ENCODE data around the gene CD4.

DNA sequence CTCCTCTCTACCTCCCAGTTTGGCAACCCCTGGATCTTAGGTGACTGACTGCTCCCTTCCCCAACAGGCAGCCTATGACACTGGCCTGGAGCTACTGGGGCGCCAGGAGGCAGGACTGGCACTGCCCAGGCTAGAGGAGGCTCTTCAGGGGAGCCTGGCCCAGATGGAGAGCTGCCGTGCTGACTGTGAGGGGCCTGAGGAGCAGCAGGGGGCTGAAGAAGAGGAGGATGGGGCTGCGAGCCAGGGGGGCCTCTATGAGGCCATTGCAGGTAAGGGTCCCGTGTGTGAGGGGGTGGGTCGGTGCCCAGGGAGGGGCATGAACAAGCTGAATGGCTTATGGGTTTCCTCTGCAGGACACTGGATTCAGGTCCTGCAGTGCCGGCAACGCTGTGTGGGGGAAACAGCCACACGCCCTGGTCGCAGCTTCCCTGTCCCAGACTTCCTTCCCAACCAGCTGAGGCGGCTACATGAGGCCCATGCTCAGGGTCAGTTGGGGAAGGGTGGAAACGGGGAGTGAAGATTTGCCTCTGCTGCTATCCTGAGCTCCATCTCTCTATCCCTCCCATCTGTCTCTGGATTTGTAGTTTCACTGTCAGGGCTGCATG is 41.1 kb downstream of the CD4 start:
- TF ChIP-seq, protein P1, sequence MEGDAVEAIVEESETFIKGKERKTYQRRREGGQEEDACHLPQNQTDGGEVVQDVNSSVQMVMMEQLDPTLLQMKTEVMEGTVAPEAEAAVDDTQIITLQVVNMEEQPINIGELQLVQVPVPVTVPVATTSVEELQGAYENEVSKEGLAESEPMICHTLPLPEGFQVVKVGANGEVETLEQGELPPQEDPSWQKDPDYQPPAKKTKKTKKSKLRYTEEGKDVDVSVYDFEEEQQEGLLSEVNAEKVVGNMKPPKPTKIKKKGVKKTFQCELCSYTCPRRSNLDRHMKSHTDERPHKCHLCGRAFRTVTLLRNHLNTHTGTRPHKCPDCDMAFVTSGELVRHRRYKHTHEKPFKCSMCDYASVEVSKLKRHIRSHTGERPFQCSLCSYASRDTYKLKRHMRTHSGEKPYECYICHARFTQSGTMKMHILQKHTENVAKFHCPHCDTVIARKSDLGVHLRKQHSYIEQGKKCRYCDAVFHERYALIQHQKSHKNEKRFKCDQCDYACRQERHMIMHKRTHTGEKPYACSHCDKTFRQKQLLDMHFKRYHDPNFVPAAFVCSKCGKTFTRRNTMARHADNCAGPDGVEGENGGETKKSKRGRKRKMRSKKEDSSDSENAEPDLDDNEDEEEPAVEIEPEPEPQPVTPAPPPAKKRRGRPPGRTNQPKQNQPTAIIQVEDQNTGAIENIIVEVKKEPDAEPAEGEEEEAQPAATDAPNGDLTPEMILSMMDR (IDR thresholded peaks at IDR 0.05) = no peak
- no peak for TF ChIP-seq POLR2A (IDR thresholded peaks at IDR 0.05)

All from lower leg skin (tissue), 3 donors.